Measurements from ENCODE around the gene MKX. TPM values are rescaled to one million over a fixed set of nuclear protein-coding genes. Genes with fewer than 3 reads are reported as not detected.

The MKX gene
- polyA plus RNA-seq (2011; rRNA removed) (0.03 TPM in 1 of 2 replicates, not detected in the other), polyA plus RNA-seq (2017; fragmentation: RNase III; extraction: RNeasy Plus Mini Kit Qiagen cat#74134 plus additional on column Dnase treatment) (not detected in 3 replicates), polyA minus RNA-seq (2011; rRNA and poly(A)+ RNA removed) (0.24 TPM in 1 of 2 replicates, not detected in the other)
- 0.03 TPM in 1 of 2 replicates, not detected in the other for polyA plus RNA-seq (2012; cell fraction: cytosol; rRNA removed)
- not detected in 2 replicates for polyA plus RNA-seq (2012; cell fraction: nucleus; rRNA removed)

- WGBS (ENCODE audit: missing lambda C conversion rate), result 9% methylated on average over 46 of the region's 69 CpGs
- ChIA-PET POLR2A (no interaction called here), CTCF (no interaction called here)
- Histone ChIP-seq H3K9me3 (no peaks in the 10 kb centered on the region), H3K4me1 (peaks cover 33% of the 10 kb centered on the region), H3K27ac (no peak within 1 kb of the TSS), H3K4me2 (peak within 1 kb of the TSS; percentile 93), H3K4me3 (peak within 1 kb of the TSS; percentile 64; the same call in 2 of the 3 replicates)
- ATAC-seq (no peak), DNase-seq (ENCODE audit: low read depth in 1 of 2, low spot score in 1 of 2) (peak in 1 of 2 experiments; percentile 31), FAIRE-seq (no peak)
- TF ChIP-seq POLR2AphosphoS2 (conservative IDR thresholded peaks at IDR 0.05; ENCODE audit: low read length), result no peak
- TF ChIP-seq GATA3 (IDR thresholded peaks at IDR 0.05; ENCODE audit: borderline replicate concordance), result no peak
- no peak for TF ChIP-seq SREBF2 (IDR thresholded peaks at IDR 0.05)
- no peak for TF ChIP-seq RARB (CRISPR knock-in tag; IDR thresholded peaks at IDR 0.05)
- no peak for TF ChIP-seq CBX2 (IDR thresholded peaks at IDR 0.05; ENCODE audit: borderline replicate concordance, low read depth)
- no peak for TF ChIP-seq MAFK (IDR thresholded peaks at IDR 0.05; ENCODE audit: partially characterized antibody)
- TF ChIP-seq TP53 (CRISPR knock-in tag; IDR thresholded peaks at IDR 0.05), result no peak
- TF ChIP-seq HES2 (IDR thresholded peaks at IDR 0.05), result no peak
- TF ChIP-seq, protein P1, sequence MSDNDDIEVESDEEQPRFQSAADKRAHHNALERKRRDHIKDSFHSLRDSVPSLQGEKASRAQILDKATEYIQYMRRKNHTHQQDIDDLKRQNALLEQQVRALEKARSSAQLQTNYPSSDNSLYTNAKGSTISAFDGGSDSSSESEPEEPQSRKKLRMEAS (IDR thresholded peaks at IDR 0.05), result peak; percentile 39; the same call in 1 of the 2 replicates
- TF ChIP-seq E2F6 (IDR thresholded peaks at IDR 0.05; ENCODE audit: borderline replicate concordance, low read depth), result peak; percentile 28; the same call in 1 of the 2 replicates
- TF ChIP-seq, protein P2, sequence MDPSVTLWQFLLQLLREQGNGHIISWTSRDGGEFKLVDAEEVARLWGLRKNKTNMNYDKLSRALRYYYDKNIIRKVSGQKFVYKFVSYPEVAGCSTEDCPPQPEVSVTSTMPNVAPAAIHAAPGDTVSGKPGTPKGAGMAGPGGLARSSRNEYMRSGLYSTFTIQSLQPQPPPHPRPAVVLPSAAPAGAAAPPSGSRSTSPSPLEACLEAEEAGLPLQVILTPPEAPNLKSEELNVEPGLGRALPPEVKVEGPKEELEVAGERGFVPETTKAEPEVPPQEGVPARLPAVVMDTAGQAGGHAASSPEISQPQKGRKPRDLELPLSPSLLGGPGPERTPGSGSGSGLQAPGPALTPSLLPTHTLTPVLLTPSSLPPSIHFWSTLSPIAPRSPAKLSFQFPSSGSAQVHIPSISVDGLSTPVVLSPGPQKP (IDR thresholded peaks at IDR 0.05; ENCODE audit: low read depth, low read length), result no peak
- TF ChIP-seq BHLHE40 (IDR thresholded peaks at IDR 0.05; ENCODE audit: low read depth, low read length), result no peak
- no peak for TF ChIP-seq EP300 (IDR thresholded peaks at IDR 0.05)
Measured at GRCh38 chr10:27745732-27746396, at the start of gene MKX. Gene MKX, minus strand, starts transcription at chr10:27745819. Its CDS starts 2,404 bp downstream, at chr10:27743415.

GRCh38 chr10:27794157-27794556 is 48.5 kb upstream of the MKX start:
- Histone ChIP-seq H3K9me3 (no peaks in the 10 kb centered on the region), H3K4me1 (no peaks in the 10 kb centered on the region), H3K27ac (no peak overlapping the region), H3K4me3 (no peak overlapping the region), H3K4me2 (no peak overlapping the region)
- ATAC-seq, result no peak
- FAIRE-seq, result no peak
- ChIA-PET CTCF (no interaction called here), POLR2A (no interaction called here)
- DNase-seq (ENCODE audit: low read depth in 1 of 2, low spot score in 1 of 2), result peak in 1 of 2 experiments; percentile 21
- no peak for TF ChIP-seq POLR2AphosphoS2 (conservative IDR thresholded peaks at IDR 0.05; ENCODE audit: low read length)
- peak in 1 of 2 experiments; percentile 38; a peak in 1 of 5 replicates for TF ChIP-seq RAD21 (conservative IDR thresholded peaks at IDR 0.05 in 1 of 2, IDR thresholded peaks at IDR 0.05 in 1 of 2)
- TF ChIP-seq, protein P3, sequence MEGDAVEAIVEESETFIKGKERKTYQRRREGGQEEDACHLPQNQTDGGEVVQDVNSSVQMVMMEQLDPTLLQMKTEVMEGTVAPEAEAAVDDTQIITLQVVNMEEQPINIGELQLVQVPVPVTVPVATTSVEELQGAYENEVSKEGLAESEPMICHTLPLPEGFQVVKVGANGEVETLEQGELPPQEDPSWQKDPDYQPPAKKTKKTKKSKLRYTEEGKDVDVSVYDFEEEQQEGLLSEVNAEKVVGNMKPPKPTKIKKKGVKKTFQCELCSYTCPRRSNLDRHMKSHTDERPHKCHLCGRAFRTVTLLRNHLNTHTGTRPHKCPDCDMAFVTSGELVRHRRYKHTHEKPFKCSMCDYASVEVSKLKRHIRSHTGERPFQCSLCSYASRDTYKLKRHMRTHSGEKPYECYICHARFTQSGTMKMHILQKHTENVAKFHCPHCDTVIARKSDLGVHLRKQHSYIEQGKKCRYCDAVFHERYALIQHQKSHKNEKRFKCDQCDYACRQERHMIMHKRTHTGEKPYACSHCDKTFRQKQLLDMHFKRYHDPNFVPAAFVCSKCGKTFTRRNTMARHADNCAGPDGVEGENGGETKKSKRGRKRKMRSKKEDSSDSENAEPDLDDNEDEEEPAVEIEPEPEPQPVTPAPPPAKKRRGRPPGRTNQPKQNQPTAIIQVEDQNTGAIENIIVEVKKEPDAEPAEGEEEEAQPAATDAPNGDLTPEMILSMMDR (IDR thresholded peaks at IDR 0.05), result 0 out of 3 replicates have a peak, but pooled peaks have one; percentile 15
- WGBS (ENCODE audit: missing lambda C conversion rate), result 0% methylated on average over 1 of the region's 1 CpG

DNA sequence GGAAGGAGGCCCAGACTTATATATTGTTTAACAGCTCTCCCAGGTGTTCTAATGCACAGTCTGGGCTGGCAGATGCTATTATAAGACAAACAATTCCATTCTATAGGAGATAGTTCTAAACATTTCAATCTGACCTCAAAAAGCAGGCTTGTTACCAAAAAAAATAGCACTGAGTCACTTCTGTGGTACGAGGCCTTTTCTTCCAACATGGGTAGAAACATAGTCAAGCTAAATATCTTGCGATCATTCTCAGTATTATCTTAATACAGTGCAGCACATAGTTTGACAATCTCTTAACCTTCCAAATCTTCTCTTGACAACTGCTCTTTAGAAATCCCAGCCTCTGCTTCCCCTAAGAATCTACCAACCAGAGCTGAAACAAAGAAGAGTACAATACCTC is 46.6 kb upstream of the MKX start:
- H3K27ac ChIP-seq, result no peak overlapping the region
- H3K4me3 ChIP-seq, result no peak overlapping the region
- no peaks in the 10 kb centered on the region for H3K9me3 ChIP-seq
- FAIRE-seq (no peak), ATAC-seq (no peak), DNase-seq (ENCODE audit: low read depth in 1 of 2, low spot score in 1 of 2) (no peak)
- H3K4me1 ChIP-seq, result no peaks in the 10 kb centered on the region
- TF ChIP-seq RCOR1 (IDR thresholded peaks at IDR 0.05; ENCODE audit: low read depth, low read length), result no peak
- no peak for TF ChIP-seq TFCP2L1 (CRISPR knock-in tag; IDR thresholded peaks at IDR 0.05)
- TF ChIP-seq EHMT2 (IDR thresholded peaks at IDR 0.05; ENCODE audit: low read depth), result no peak
- TF ChIP-seq EHF (CRISPR knock-in tag; IDR thresholded peaks at IDR 0.05), result no peak
- no peak for TF ChIP-seq HMGXB4 (CRISPR knock-in tag; IDR thresholded peaks at IDR 0.05; ENCODE audit: borderline replicate concordance)
- no peak for TF ChIP-seq MAFK (IDR thresholded peaks at IDR 0.05; ENCODE audit: partially characterized antibody)
- no peak for TF ChIP-seq FOSB (CRISPR knock-in tag; IDR thresholded peaks at IDR 0.05)
- POLR2A ChIA-PET, result no interaction called here
- 41% methylated on average over 2 of the region's 2 CpGs for WGBS (ENCODE audit: missing lambda C conversion rate)
- CTCF ChIA-PET, result interaction anchor here (1.2 kb wide), 1 partner anchor 231 kb away, joined by 3 read pairs; no protein-coding TSS in a partner anchor
- no peak overlapping the region for H3K4me2 ChIP-seq
